GM18861 (cell line): ENCODE measurements around the gene DUSP18.
"Not testable (repeated sequence)": the region's sequence is repeated elsewhere in the genome, so short reads cannot be mapped to it uniquely, and the experiment has no call there.

Source experiments
- ATAC-seq: cut with Tn5 transposase; IDR thresholded peaks from one replicate; pipeline ENCODE4 v1.9.1; 2021; ENCODE audit not compliant: unreplicated experiment

DUSP18 gene

GRCh38 chr22:30679895-30680690, 12.4 kb upstream of the DUSP18 start:
- not testable (repeated sequence) for ATAC-seq

- not testable (repeated sequence) for ATAC-seq
Measured at GRCh38 chr22:30676565-30676964, 8.9 kb upstream of the DUSP18 start.

- no peak for ATAC-seq
Measured at GRCh38 chr22:30675436-30675835, 7.8 kb upstream of the DUSP18 start.

DNA sequence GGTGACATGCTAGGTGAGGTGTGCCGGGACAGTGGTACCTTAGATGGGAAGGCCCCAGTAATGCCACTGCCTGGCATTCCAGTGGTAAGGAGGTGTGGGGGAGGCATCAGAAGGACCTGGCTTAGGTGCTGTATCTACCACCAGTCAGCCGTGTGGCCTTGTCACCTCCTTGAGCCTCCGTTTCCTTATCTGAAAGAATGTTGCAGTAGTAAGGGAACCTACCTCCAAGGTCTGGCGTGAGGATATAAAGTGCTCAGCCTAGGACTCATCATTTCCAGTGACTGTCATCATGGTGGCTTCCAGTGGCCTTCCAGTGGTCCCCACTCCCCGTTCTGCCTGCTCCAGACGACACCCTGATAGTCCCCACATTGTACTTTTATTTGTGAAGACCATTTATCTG, 6.8 kb upstream of the DUSP18 start:
- ATAC-seq = no peak

DNA sequence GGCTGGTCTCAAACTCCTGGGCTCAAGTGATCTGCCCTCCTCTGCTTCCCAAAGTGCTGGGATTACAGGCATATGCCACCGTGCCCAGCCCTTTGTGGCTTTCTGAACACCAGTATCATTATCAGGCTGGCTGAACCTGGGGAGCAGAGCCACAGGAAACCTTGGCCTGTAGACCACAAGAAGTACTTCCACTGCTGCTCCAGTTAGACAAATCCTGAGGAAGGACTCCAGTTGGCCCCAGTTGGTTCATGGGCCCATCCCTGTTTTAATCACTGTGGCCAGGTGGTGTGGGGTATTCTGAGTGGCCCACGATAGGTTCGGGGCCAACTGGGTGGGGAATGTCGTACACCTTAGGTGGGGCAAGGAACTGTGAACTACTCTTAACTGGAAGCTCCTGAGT, 5.5 kb upstream of the DUSP18 start:
- ATAC-seq = no peak

- no peak for ATAC-seq
Measured at GRCh38 chr22:30671071-30671470, 3.4 kb upstream of the DUSP18 start.

GRCh38 chr22:30668386-30668710, 673 bp upstream of the DUSP18 start:
- ATAC-seq = no peak

DNA sequence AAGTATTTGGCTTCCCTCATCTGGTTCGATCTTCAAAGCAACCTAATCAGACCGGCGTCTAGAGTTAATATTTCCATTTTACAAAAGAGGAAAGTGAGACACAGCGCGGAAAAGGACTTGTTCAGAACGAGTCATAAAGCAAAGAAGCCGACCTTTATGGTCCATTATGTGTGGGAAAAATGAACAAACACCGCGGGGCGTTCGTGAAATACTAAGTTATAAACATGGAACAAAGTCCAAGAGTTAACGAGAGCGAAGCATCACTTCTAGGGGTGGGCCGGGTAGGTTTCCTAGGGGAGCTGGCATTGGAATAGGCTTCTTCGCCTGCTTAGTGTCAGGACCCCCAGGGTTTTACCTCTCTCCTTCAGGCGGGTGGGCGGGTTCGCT, 575 bp downstream of the DUSP18 start:
- ATAC-seq = no peak

GRCh38 chr22:30665786-30666185, 1.9 kb downstream of the DUSP18 start:
- no peak for ATAC-seq

- no peak for ATAC-seq
Measured at GRCh38 chr22:30665266-30665665, 2.4 kb downstream of the DUSP18 start.

GRCh38 chr22:30664798-30665197, 2.9 kb downstream of the DUSP18 start:
- no peak for ATAC-seq

DNA sequence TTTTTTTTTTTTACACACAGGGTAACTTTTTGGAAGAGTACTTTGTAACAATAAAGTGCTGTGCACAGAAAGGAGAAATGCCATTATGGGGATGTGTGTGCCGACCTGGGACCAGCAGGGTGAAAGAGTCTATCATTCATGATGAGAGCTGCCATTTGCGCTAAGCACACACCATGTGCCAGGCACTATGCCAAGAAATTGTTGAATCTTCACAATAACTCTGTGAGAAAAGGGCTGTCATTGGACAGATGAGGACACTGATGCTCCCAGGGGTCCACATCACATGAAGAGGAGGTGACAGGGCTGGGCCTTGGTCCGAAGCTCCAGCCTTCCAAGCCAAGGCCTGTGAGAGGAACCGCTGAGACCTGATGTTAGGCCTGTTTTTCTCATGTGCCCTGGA, 5.6 kb downstream of the DUSP18 start:
- no peak for ATAC-seq

GRCh38 chr22:30655532-30655931, 12.1 kb downstream of the DUSP18 start:
- no peak for ATAC-seq

- no peak for ATAC-seq
Measured at GRCh38 chr22:30654361-30654760, 13.3 kb downstream of the DUSP18 start.

DNA sequence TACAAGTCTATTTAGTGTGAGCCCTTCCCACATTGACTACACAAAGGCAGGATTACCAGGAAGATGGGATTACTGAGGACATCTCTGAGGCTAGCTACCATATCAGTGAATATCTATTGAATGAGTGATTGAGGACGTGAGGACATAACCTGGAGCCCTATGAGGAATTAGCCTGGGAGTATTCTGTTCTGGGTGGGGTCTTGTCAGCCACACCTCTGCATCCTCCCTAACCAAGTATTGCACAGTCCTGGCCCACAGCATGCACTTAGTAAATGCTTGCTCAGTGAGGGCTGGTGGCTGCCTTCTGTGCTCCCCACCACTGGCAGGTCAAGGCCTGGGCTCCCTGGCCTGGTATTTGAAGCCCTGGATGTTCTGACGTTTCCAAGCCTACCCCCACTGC, 14.8 kb downstream of the DUSP18 start:
- ATAC-seq = no peak

DNA sequence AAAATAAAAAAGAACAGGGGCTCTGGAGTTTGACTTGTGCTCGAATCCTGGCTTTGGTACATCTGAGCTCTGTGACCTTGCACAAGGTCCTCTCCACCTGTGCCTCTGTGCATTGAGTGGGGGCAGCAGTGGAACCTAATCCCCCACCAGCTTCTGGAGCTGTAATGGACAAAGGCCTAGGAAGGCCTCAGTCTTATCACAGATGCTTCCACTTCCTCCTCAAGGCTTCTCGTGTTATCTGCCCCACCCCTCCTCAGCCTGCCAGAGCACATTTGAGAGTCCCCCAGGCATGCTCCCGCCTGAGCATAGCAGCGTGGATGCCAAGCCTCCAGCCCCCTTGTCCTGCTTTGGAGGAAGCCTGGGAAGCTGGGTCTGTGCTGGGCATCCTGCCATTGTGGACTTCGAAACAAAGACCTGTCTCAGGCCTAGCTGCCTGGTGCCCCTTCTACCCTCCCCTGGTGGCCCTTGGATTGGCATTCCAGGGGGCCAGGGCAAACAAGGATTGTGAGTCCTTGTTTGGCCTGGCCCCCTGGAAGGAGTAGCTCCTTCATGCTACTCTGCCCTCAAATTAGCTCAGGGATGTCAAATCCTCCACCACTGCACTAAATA, 17.1 kb downstream of the DUSP18 start:
- no peak for ATAC-seq

DNA sequence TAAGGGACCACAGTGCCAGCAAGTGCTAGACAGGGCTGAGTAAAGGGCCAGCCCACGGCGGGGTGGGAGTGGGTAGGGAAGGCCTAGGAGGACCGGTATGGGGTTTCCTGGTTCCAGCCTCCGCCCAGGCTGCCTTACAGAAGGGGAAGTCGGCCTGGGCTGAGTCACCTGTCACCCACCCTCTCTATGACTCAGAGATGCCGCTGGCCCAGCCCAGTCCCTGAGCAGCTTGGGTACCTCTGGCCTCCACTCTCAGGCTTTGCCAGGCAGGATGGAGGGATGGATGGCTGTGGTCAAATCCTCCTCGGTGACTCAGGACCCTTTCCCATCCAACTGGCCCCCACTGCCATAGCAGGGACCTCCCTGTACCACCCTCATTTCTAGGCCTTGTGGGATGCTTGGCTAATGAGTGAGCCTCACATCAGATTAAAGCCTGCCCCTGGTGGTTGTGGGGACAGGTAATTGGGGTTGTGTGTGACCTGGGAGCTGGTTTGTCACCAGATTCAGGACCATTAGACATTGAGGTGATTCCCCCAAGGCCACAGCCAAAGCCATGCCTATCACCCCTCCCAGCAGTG, 18.2 kb downstream of the DUSP18 start:
- ATAC-seq = no peak

DNA sequence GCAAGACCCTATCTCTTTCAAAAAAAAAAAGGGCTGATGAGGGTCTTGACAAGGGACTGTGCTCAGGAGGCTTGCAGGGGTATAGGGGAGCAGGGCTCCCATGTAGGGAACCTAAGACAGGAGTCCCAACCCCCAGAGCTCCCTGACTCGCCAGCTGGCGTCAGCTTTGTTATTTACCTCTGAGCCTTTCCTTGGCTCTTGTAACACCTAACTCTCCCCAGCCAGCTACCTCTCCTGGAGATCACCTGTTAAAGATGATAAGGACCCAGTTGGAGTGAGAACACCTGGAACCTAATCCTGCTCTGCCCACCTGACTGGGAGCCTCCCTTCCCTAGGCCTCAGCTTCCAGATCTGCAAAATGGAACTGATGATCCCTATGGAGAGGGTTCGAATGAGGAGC, 18.9 kb downstream of the DUSP18 start:
- ATAC-seq = no peak

GRCh38 chr22:30647536-30647935, 20.1 kb downstream of the DUSP18 start:
- no peak for ATAC-seq

DNA sequence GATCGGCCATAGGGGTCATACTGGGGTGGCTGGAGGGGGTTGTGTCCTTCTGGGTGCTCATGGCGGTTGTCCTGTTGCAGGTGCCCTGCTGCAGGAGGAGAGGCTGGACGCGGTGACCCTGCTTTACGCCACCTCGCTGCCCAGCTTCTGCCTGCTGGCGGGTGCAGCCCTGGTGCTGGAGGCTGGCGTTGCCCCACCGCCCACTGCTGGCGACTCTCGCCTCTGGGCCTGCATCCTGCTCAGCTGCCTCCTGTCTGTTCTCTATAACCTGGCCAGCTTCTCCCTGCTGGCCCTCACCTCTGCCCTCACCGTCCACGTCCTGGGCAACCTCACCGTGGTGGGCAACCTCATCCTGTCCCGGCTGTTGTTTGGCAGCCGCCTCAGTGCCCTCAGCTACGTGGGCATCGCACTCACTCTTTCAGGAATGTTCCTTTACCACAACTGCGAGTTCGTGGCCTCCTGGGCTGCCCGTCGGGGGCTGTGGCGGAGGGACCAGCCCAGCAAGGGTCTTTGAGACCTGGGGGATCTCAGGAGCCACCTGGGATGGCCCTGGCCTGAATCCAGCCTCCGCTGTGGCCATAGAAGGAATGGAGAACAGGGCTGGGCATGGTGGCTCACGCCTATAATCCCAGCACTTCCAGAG, 21.0 kb downstream of the DUSP18 start:
- no peak for ATAC-seq

DNA sequence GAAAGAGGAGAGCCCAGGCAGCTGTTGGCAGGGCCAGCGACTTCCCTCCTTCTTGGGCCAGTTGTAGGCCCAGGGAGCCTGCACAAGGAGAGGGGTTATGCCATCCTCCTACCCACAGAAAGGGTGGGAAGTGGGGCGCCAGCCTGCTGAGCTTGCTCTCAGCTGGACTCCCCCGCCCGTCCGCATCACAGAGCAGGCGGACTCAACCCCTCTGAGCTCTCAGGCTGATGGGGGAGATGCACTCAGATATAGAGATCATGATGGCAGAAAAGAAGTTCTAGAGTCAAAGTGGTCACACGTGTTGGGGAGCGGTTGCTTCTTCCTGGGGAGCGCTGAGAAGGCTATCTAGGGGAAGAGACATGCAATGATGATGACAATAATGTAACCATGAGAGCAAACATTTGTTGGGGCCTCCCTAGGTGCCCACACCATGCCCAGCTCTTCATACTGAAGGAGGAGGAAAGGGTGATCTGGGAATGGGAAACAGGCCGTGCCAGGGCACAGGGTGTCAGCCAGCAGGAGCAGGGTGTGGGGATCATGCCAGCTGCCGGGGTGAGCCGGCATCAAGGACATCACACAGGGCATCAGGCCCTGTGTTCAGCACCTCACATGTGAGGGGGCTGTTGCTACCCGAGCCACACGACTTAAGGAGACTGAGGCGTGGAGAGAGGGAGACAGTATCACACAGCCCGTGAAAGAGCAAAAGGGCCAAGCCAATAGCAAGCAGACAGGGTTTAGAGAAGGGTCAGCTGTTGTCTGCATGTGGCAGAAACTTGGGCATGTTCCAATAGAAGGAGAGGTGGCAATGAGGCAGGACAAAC, 24.4 kb downstream of the DUSP18 start:
- no peak for ATAC-seq
